Stimulated activated CD4-positive, alpha-beta T cell treated with anti-CD3 and anti-CD28 coated beads, Interleukin-12 subunit alpha, Interleukin-12 subunit beta, amount 100 ng/mL, for 48 hours (primary cell): Measurements from ENCODE around the gene CCT6B.
"Not testable (repeated sequence)": the region's sequence is repeated elsewhere in the genome, so short reads cannot be mapped to it uniquely, and the experiment has no call there.

ENCODE experiments used
- DNase-seq, 3 donors: peaks; one replicate each; pipeline ENCODE4 v3.0.0-alpha.2; 2020; ENCODE audit warnings: low read depth in 2 of 3, low spot score in 1 of 3

Gene CCT6B, protein sequence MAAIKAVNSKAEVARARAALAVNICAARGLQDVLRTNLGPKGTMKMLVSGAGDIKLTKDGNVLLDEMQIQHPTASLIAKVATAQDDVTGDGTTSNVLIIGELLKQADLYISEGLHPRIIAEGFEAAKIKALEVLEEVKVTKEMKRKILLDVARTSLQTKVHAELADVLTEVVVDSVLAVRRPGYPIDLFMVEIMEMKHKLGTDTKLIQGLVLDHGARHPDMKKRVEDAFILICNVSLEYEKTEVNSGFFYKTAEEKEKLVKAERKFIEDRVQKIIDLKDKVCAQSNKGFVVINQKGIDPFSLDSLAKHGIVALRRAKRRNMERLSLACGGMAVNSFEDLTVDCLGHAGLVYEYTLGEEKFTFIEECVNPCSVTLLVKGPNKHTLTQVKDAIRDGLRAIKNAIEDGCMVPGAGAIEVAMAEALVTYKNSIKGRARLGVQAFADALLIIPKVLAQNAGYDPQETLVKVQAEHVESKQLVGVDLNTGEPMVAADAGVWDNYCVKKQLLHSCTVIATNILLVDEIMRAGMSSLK

DNA sequence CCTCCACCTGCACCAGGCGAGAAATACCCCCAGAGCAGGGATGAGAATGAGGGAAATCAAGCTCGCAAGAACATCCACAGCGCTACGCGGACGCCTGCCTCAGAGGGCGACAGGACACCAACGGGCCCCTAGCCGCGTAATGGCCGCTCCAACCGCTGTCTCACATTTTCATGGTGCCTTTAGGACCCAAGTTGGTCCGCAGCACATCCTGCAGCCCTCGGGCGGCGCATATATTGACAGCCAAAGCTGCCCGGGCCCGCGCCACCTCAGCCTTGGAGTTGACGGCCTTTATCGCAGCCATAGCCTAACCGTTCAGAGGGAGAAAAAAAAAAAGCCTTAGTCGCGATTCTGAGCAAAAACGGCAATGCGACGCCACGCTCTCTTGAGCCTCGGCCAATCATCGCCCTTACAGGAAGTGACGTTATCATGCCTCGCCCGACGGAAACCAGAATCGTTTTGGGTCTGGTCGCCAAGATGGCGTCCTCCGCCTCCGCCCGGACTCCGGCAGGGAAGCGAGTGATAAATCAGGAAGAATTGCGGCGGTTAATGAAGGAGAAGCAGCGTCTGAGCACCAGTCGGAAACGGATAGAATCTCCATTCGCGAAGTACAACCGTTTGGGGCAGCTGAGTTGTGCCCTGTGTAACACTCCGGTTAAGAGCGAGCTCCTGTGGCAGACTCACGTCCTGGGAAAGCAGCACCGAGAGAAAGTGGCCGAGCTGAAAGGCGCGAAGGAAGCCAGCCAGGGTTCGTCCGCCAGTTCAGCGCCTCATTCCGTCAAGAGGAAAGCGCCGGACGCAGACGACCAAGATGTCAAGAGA lies at the start of gene CCT6B, which contains the start of gene ZNF830:
Gene CCT6B (minus strand): TSS at position 368 of the 819 bp plus-strand sequence. CDS start 67 bp downstream, at position 301.
Gene ZNF830 (plus strand): TSS at position 448 of the 819 bp plus-strand sequence. CDS start 27 bp downstream, at position 475.
- peak; percentile 81 to 86 (median 84) for DNase-seq

DNA sequence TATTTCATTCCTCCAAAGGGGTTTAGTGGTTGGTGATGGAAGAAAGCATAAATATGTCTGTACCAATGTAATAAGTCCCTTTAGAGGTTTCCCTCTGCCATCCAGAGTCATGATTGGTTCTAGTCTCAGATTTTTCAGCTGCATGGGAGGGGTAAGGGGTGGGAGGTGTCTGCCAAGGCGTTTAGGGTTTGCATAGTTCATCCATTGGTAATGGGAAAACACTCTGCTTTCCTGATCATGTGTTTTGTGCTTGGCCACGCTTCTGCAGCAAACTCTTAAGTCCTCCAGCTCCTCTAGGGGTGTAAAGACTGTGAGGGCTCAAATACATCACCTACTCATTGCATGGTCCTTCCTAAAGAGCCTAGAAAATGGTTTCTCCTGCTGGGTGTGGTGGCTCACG lies 48.8 kb upstream of the CCT6B start:
- no peak for DNase-seq

DNA sequence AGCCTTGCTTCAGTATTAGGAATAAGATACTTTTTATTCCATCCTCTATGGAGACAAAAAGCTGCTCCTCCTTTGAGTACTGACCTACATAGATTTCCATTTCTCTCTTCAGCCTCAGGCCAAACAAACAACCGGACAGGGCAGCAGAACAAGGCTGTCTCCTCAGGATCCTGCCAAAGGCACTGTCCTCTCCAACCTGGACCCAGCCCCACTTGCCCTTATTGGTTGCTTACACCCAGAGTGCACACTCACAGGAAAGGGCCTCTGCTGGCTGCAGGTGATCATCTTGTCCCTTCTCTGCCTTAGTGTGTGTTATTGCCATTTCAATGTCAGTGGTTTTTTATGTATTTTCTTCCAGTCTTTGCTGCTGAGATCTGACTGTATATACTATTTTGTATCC lies 45.7 kb upstream of the CCT6B start:
- DNase-seq = no peak

DNA sequence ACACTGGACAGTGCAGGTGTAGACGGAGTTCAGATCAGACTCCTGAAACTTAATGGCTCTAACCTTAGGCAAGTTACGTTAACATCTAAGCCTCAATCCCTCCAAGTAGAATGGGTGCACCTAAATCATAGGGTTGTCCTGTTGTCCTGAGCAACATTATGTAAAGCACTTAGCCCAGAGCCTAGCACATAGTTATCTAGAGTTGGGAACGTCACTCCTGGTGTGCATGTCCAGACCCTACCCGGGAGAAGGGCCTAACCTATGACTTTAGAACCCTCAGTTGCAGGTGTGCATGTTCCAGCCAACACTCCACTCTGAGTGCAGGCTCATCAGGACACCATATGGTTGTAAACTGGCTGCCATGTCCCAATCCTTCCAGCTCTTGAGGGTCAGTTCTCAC lies 45.1 kb upstream of the CCT6B start:
- DNase-seq = no peak

DNA sequence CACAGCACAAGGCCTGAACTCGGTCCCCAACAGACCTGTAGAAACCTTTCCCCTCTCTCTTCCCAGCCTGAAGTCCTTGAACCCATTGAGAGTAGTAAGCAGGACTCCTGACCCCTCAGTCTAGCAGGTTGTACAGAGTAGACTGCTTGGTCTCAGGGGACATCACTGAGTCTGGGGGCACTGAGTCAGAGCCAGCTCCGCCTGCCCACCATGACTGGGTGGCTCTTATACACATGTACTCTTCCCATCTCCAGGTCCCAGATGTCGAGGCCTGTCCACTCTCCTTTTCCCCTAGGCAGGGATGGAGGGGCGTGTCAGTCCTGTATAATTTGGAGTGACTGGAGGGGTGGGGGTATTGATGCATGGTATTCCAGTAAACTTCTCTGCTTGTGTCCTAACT lies 42.5 kb upstream of the CCT6B start:
- DNase-seq = no peak

DNA sequence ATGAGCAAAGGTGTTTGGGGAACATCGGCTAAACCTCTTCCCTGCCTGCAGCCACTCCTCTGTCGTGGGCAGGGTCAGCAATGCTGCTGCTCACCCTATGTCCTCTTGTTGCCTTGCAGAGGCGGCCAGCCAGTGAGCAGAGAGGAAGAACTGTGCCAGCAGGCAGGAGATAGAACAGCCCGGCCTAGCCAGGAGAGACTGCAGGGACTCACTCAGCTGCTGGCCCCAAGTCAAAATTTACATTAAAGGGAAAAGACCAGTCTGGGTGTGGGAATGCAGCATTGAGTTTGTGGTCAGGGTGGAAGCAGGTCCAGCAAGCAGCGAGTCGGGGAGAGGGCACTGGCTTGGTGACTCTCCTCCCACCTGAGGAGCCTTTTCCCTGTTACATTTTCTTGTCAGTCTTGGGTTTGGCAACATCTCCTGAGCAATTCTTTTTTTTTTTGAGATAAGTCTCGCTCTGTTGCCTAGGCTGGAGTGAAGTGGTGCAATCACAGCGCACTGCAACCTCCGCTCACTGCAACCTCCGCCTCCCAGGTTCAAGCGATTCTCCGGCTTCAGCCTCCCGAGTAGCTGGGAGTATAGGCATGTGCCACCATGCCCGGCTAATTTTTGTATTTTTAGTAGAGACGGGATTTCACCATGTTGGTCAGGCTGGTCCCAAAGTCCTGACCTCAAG lies 41.8 kb upstream of the CCT6B start:
- no peak for DNase-seq

DNA sequence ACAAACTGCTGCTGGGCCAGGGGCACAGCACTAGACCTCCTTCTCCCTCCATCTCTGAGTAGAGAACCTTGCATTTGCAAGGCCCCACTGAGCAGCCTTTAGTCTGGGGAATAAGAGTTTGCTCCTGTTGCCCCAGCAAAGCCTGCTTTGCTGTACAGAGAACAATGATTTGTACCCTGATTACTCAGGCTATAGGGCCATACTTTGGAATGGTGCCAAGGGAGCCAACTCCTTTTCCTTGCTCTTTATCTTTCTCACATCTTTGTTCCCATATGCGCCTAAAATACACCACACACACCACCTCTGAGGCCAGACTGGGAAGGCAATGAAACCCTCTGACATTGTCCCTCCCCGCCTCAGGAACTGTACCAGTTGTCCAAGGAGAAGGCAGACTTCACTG lies 40.3 kb upstream of the CCT6B start:
- DNase-seq = no peak

DNA sequence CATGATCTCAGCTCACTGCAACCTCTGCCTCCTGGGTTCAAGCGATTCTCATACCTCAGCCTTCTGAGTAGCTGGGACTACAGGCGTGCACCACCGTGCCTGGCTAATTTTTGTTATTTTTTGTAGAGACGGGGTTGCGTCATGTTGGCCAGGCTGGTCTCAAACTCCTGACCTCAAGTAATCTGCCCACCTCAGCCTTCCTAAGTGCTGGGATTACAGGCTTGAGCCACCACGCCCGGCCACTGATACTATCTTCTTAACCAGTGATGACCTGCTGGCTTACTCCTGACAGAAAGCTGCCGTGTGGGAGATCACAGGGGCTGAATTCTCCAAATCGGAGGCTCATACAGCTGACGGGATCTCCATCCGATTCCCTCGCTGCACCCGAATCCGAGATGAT lies 39.7 kb upstream of the CCT6B start:
- not testable (repeated sequence) for DNase-seq

DNA sequence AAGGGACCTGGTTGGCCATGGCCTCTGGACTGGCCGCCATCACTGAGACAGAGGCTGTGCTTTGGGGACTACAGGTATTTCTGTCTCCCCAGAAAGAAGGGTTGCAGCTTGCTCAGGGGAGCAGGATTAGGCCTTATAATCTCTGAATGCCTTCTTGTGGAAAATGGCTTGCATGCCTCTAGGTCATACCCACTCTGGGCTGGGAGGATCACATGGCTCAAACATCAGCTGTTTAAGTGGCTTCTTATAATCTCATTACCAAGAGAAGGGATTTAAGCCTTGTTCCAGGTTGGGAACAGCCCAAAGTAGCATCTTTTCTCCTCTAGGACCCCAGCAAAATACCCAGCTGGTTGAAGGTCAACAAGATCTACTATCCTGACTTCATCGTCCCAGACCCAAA lies 38.2 kb upstream of the CCT6B start:
- no peak for DNase-seq

DNA sequence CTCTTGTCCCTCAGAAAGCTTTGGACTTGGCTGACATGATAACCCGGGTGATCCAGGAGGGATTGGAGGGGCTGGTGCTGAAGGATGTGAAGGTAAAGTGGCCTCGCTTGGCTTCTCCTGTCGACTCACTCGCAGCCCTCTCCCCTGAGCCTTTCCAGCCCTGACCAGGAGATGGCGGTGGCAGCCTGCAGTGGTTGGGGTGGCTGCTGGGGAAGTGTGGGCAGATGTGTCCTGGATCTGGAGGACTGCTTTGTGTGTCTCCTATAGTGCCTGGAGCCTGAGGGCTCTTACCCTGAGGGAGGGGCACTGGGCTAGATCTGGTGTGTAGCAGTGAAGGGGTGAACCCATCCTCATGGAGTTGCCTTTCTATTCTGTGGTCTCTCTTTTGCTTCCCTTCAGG lies 36.9 kb upstream of the CCT6B start:
- peak; percentile 70 to 80 (median 72) for DNase-seq

DNA sequence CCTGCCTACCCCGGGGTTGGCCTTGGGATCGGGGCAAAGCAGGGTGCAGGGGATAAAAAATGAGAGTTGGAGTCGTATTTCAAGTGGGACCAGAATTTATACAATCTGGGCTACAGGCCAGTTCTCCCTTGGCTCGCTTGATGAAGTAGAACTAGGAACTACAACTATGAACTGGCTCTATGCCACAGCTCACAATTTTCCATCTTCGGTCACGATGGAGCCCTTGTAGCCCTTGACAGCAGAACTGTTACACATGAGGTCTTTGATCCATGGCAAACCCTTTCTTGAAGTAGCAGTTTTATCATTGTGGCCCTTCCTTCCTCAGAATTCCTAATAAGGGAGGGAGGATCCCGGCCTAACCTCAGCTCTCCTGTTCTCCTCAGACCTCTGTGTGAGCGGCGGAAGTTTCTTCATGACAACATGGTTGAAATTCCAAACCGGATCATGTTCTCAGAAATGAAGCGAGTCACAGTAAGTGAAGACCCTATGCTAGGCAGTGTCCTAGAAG lies 36.1 kb upstream of the CCT6B start:
- DNase-seq = no peak

DNA sequence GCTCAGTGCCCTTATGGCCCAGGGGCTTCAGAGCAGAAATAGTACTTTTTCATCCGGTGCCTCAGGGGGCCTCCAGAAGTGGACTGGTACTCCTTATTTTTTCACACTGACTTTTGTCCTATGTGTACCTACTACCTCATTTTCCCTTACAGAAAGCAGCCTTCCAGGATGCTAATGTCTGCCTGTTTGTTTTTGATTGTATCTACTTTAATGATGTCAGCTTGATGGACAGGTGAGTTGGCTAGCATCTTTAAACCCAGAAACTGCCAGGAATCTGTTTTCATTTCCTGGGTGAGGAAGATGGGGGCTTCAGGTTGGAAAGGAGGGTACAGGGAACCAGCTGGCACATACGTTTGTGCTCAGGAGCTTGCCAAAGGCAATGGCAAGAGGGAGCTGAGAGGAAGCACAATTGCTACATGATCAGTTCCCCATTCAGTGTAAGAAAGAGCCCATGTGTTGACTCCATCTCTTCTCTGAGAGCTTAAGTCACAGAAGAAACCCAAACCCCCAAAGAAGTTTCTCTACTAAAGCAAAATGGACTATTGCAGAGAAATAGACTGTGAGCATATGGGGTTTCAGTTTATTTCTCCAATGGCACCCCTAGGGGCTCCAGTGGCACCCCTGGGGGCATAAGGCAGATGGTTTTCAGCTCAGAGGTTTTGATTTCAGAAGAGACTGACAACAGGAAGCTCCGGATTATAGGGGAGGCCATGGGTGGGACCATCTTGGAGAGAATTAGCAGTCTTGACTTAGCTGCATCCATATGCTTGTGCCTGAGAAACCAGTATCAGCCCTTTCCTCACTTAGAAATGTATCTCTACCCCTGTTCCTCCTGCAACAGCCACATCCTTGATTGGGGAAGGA lies 35.4 kb upstream of the CCT6B start:
- no peak for DNase-seq

DNA sequence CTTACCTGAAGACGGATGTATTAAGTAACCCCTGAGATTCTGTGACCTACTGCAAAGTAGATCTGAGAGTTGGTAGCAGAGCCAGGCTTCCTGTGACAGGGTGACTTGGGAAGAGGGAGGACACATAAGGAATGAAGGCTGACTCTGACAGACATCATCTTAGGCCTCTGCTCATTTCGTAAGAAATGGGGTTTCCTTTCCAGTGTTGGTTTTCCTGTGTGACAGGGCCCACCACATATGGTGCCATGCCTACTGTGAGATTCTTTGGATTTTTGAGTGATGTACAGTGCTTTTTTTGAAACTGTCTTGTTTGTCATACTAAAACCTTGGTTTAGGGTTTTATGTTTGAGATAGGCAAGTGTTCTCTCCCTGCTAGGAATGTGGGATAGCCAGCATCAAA lies 31.8 kb upstream of the CCT6B start:
- DNase-seq = no peak

DNA sequence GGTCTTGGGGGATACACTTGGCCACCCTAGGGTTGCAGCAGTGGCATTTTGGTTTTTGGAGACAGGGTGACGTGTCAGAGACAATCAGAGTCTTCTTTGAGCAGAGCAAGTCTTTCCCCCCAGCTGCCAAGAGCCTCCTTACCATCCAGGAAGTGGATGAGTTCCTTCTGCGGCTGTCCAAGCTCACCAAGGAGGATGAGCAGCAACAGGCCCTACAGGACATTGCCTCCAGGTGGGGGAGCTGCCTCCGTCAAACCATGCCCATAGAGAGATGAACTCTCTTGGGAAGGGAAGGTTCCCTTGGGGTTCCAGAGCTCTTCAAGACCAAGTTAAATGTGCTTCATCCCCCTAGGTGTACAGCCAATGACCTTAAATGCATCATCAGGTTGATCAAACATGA lies 30.3 kb upstream of the CCT6B start:
- no peak for DNase-seq

DNA sequence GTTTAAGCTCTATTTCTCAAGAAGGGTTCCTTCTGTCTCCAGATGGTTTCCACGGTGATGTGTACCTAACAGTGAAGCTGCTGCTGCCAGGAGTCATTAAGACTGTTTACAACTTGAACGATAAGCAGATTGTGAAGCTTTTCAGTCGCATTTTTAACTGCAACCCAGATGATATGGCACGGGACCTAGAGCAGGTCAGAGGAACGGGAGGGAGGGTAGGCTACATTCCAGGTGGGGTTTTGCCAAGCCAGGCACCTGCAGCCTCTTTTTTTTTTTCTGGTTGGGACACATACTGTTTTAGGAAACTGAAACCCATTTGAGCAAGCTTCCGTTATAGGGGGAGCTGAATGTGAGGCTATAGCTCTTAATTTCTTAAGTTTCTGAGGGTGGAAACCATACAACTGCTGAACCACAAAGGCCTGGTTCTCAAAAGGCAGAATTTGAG lies 29.7 kb upstream of the CCT6B start:
- no peak for DNase-seq

DNA sequence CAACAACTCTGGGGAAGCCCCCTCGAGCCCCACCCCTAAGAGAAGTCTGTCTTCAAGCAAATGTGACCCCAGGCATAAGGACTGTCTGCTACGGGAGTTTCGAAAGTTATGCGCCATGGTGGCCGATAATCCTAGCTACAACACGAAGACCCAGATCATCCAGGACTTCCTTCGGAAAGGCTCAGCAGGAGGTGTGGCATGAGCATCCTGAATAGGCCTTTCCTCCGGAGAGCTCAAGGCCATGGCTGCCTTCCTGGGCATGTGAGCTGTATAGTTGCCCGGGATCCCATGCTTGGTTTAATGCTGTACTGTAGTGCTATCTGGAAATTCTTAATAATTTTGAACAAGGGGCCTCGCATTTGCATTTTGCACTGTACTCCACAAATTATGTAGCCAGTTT lies 28.2 kb upstream of the CCT6B start:
- no peak for DNase-seq

DNA sequence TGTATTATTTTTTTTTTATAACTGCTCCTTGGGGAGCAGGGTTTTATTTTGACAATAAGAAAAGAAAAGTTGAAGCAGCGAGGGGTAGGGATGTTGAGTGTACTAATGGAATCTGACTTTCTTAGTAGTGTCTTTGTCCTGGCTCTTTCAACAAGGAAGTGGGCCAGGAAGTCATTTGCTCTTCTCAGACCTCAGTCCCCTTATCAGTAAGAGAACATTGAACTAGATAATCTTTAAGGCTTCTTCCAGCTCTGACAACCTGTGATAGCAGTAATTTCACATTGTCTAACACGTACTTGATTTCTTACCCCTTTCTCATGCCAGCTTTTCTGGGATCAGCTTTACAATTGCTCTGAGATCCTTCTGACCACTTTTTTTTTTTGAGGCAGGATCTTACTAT lies 27.4 kb upstream of the CCT6B start:
- DNase-seq = no peak

DNA sequence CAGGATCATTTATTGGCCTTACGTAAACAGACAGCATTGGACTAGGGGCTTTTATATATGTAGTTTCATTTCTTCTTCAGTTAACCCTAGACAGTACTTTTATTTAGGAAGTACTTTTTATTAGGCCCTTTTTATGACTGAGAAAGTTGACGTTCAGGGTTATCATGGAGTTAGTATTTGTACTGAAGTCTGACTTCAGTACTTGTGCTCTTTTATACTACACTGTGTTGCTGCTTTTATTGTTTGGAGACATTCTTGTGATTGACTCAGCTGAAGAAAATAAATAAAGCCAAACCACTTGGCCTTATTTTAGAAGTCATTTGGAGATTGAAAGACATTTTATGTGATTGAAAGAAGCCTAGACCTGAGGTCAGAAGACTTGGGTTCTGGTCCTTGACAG lies 26.0 kb upstream of the CCT6B start:
- DNase-seq = no peak

DNA sequence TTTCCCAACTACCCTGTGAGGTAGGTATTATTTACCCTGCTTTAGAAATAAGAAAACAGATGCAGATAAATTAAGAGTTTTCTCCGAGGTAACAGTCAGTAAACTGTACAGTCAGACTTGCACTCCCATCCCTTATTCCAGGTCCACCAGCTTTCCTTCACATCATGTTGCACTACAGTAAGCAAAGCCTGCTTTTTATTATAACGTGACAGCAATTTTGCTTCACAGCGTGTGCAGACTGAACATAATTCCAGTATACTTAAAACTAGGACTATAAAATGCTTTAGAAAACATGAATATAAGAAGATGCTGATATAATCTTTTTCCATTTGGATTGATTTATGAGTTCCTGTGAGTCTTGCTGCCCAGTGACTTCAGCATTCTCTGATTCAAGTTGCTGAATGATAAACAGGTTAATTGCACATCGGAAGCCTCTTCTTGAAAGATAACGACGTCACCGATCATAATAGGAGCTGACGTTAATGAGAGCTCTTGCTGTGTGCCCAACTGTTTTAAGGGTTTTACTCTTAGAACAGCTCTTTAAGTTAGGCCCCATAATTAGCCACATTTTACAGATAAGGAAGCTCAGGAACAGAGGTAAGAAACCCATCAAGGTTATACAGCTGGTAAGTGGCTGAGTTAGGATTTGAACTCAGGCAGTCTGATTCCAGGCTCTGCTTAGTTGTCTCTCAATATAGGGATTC lies 20.4 kb upstream of the CCT6B start:
- DNase-seq = no peak
